Kidney (tissue), 14 donors: ENCODE data around the gene ATL2. TPM values are rescaled to one million over a fixed set of nuclear protein-coding genes. Genes with fewer than 3 reads are reported as not detected.

ENCODE experiments used
- DNase-seq, 5 donors: peaks; one replicate each; pipeline ENCODE4 v3.0.0-alpha.2; 2013 to 2020
- FAIRE-seq: peaks from 2 replicates; lab custom pipeline; 2012; peaks lifted over from hg19 to GRCh38; lab: Jason Lieb, UNC
- H3K27ac ChIP-seq, 2 donors: one replicate each; pipeline ENCODE4 v1.7.0; 2013; ENCODE audit warnings: low read depth in 2 of 2, low read length in 2 of 2, inconsistent platforms in 1 of 2
- H3K27me3 ChIP-seq: one replicate; pipeline ENCODE4 v1.7.1; 2013; ENCODE audit warnings: low read length, inconsistent platforms; ENCODE audit not compliant: control insufficient read depth, insufficient read depth
- H3K36me3 ChIP-seq, 3 donors: one replicate each; pipeline versions ENCODE4 v1.7.0 to v1.7.1; 2013; ENCODE audit warnings: low read length in 3 of 3, control low read depth in 1 of 3, inconsistent platforms in 1 of 3; ENCODE audit not compliant: insufficient read depth in 3 of 3, control insufficient read depth in 2 of 3
- H3K4me1 ChIP-seq, 3 donors: one replicate each; pipeline versions ENCODE4 v1.7.0 to v1.7.1; 2013; ENCODE audit warnings: low read length in 3 of 3, inconsistent platforms in 1 of 3, low read depth in 1 of 3; ENCODE audit not compliant: control insufficient read depth in 2 of 3, insufficient read depth in 2 of 3
- H3K4me3 ChIP-seq, 3 donors: one replicate each; pipeline versions ENCODE4 v1.7.0 to v1.8.1; 2013; ENCODE audit warnings: low read length in 3 of 3, control low read depth in 1 of 3, inconsistent platforms in 1 of 3
- H3K9ac ChIP-seq, 3 donors: one replicate each; pipeline versions ENCODE4 v1.7.0 to v1.7.1; 2013; ENCODE audit warnings: low read length in 3 of 3, control low read depth in 1 of 3, inconsistent platforms in 1 of 3
- H3K9me3 ChIP-seq, 3 donors: one replicate each; pipeline versions ENCODE4 v1.7.0 to v1.7.1; 2013; ENCODE audit warnings: low read length in 3 of 3, control low read depth in 1 of 3, inconsistent platforms in 1 of 3; ENCODE audit not compliant: control insufficient read depth in 2 of 3, insufficient read depth in 1 of 3
- CTCF ChIP-seq: IDR thresholded peaks from 3 replicates; pipeline ENCODE4 v1.5.1; 2012; ENCODE audit warnings: mild to moderate bottlenecking, moderate library complexity, borderline replicate concordance; ENCODE audit not compliant: insufficient read depth; ENCODE audit errors: extremely low read depth
- intact Hi-C: fragments of 100-400 bp; cut with DNase I; formaldehyde crosslinking; loops from one replicate; pipeline ENCODE4 v1.11.1; 2022
- polyA plus RNA-seq: library from polyadenylated mRNA; stranded (reverse); fragments of 350-450 nt; fragmentation: Illumina TruSeq; extraction: RNeasy Lipid Tissue Mini Kit (QIAGEN cat#74804); gene quantifications from one replicate; pipeline ENCODE4 v1.2.3, GENCODE V29; 2014; ENCODE audit warnings: low read depth, low replicate concordance; ENCODE audit not compliant: insufficient read depth
- total RNA-seq: library from RNA; stranded (reverse); fragmentation: NEBNext Ultra II Directional; extraction: Animal tissue kit (Norgen Biotek cat#: 25700); gene quantifications from one replicate; pipeline ENCODE4 v1.2.1, GENCODE V29; 2021
- donor health status: control.
- donor health status: control.
- donor health status: control.
- donor health status: control.
- donor health status: control.
- donor health status: DM: yes; HTN: yes; CAD: no.
- donor health status: Normal renal cell carcinoma (clear cell type).

ATL2 gene
- total and polyA plus RNA-seq, 2 donors from 2014 or later = 22.0 to 52.1 TPM

DNA sequence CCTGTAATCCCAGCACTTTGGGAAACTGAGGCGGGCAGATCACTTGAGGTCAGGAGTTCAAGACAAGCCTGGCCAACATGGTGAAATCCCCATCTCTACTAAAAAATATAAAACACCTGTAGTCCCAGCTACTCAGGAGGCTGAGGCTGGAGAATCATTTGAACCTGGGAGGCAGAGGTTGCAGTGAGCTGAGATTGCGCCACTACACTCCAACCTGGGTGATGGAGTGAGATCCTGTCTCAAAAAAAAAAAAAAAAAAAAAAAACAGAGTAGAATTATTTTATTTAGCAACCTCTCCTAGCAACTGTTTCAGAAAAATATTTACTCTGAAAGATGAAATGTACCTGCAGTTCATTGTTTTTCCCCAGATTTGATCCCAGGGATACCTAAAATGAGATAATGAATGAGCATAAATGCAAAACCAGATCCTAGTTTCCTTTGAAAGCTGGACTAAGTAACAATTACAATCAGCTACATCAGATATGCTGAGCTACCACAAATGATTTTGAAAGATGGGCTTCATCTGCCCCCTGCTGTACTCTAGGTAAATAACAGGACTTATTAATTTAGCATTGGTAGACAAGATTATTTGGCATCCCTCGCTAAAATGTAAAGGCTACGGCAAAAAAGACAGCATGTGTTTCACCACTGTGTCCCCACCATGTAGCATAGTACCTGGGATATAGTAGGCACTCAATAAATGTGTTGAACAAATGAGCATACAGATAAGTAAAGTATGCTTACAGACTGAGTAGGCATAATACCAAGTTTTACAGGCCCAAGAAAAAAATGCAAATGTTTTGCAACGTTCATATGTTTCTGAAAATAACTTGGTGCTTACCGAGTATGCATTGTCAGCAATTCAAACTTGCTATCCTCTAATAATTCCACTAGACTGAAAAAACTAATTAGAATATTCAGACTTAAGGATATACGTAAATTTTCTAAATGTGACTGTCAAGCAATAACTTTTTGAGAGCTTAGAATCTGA lies 102.5 kb downstream of the ATL2 start:
- TF ChIP-seq CTCF = peak; percentile 67
- FAIRE-seq = peak; percentile 69

GRCh38 chr2:38271697-38272096 lies 105.4 kb downstream of the ATL2 start:
- no peak overlapping the region for H3K9ac ChIP-seq
- FAIRE-seq = no peak
- no peaks in the 10 kb centered on the region for H3K27me3 ChIP-seq
- H3K27ac ChIP-seq = no peak overlapping the region
- no peaks in the 10 kb centered on the region for H3K4me1 ChIP-seq
- intact Hi-C loops = loop anchor here (5.0 kb wide), 1 partner anchor 284 kb away; no protein-coding TSS in a partner anchor
- H3K9me3 ChIP-seq = peaks cover 0 to under 1% (median 0%) of the 10 kb centered on the region in 3 donors
- DNase-seq = no peak
- no peak overlapping the region for H3K4me3 ChIP-seq
- no peak for TF ChIP-seq CTCF
- no peaks in the 10 kb centered on the region for H3K36me3 ChIP-seq

More for the DNA sequence above, 102.5 kb downstream of the ATL2 start:
- DNase-seq = peak in 3 of 5 donors; percentile 52 to 91 (median 87)
- peaks cover 3 to 7% (median 4%) of the 10 kb centered on the region in 3 donors for H3K4me1 ChIP-seq
- H3K27me3 ChIP-seq = no peaks in the 10 kb centered on the region
- no peak overlapping the region for H3K4me3 ChIP-seq
- peaks cover 0 to 6% (median 0%) of the 10 kb centered on the region in 3 donors for H3K9me3 ChIP-seq
- no peak overlapping the region for H3K9ac ChIP-seq
- intact Hi-C loops = loop anchor here (5.0 kb wide), 1 partner anchor 287 kb away; no protein-coding TSS in a partner anchor
- no peak overlapping the region for H3K27ac ChIP-seq
- H3K36me3 ChIP-seq = no peaks in the 10 kb centered on the region

DNA sequence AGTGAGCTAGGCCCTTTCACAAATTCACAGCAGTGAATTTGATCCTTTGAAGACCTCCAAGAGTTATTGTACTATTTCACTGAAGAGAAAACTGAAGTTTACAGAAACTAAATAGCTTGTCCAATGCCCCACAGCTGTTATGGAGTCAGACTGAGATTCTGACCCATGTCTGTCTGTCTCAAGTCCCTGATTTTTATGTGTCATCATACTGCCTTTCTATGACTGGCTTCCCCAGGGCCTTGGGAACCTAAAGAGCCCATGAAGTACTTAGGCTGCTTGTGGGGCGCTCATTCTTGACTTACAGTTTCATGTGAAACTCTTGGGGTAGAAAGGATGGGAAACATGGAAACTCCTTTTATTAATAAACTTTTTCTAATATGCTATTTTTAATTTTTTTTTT lies 107.7 kb downstream of the ATL2 start:
- H3K4me1 ChIP-seq = peaks cover 0 to 3% (median 0%) of the 10 kb centered on the region in 3 donors
- no peak overlapping the region for H3K4me3 ChIP-seq
- peaks cover 0 to 2% (median 0%) of the 10 kb centered on the region in 3 donors for H3K9me3 ChIP-seq
- DNase-seq (no peak), FAIRE-seq (no peak)
- H3K36me3 ChIP-seq = no peaks in the 10 kb centered on the region
- H3K27me3 ChIP-seq = no peaks in the 10 kb centered on the region
- H3K9ac ChIP-seq = no peak overlapping the region
- intact Hi-C loops = loop anchor here (10.0 kb wide), 1 partner anchor 195 kb away; the partner anchor contains the start of gene CYP1B1
- TF ChIP-seq CTCF = no peak
- no peak overlapping the region for H3K27ac ChIP-seq
